ENCODE measurements around the gene NCK2. TPM values are rescaled to one million over a fixed set of nuclear protein-coding genes. Genes with fewer than 3 reads are reported as not detected.

Gene NCK2
- polyA plus RNA-seq, 1 experiment: 20.5 TPM

- CTCF ChIA-PET: interaction anchor here (0.5 kb wide), 1 partner anchor 11 kb away, joined by 3 read pairs; no protein-coding TSS in a partner anchor
Observed at GRCh38 chr2:105782646-105783045, 37.9 kb downstream of the NCK2 start.

GRCh38 chr2:105783151-105783738 is 38.5 kb downstream of the NCK2 start:
- no peak overlapping the region for H3K27ac ChIP-seq (ENCODE audit: low read depth, low read length)
- no peak for DNase-seq (ENCODE audit: low read depth, low spot score)
- POLR2A ChIA-PET: interaction anchor here (0.6 kb wide), 1 partner anchor 11 kb away, joined by 4 read pairs; no protein-coding TSS in a partner anchor
- no peak overlapping the region for H3K4me3 ChIP-seq (ENCODE audit: low read depth, low read length)
- H3K9me3 ChIP-seq (ENCODE audit: control insufficient read depth, insufficient read depth, low read length): no peaks in the 10 kb centered on the region; the same call in 1 of the 2 replicates
- CTCF ChIA-PET: interaction anchor here (0.5 kb wide), 1 partner anchor 10 kb away, joined by 3 read pairs; no protein-coding TSS in a partner anchor
- no peaks in the 10 kb centered on the region for H3K27me3 ChIP-seq (ENCODE audit: control insufficient read depth, insufficient read depth, low read length)
- no peak for TF ChIP-seq CTCF (IDR thresholded peaks at IDR 0.05; ENCODE audit: low read depth, low read length)

More at GRCh38 chr2:105782646-105783045, 37.9 kb downstream of the NCK2 start:
- no peak for TF ChIP-seq CTCF (IDR thresholded peaks at IDR 0.05; ENCODE audit: low read depth, low read length)
- H3K4me3 ChIP-seq (ENCODE audit: low read depth, low read length): no peak overlapping the region
- POLR2A ChIA-PET: interaction anchor here (0.6 kb wide), 1 partner anchor 10 kb away, joined by 4 read pairs; no protein-coding TSS in a partner anchor
- H3K27me3 ChIP-seq (ENCODE audit: control insufficient read depth, insufficient read depth, low read length): no peaks in the 10 kb centered on the region
- no peaks in the 10 kb centered on the region; the same call in 1 of the 2 replicates for H3K9me3 ChIP-seq (ENCODE audit: control insufficient read depth, insufficient read depth, low read length)
- H3K27ac ChIP-seq (ENCODE audit: low read depth, low read length): no peak overlapping the region
- no peak for DNase-seq (ENCODE audit: low read depth, low spot score)

- no peak overlapping the region for H3K27ac ChIP-seq (ENCODE audit: low read depth, low read length)
- no peaks in the 10 kb centered on the region for H3K27me3 ChIP-seq (ENCODE audit: control insufficient read depth, insufficient read depth, low read length)
- no peak for DNase-seq (ENCODE audit: low read depth, low spot score)
- H3K4me3 ChIP-seq (ENCODE audit: low read depth, low read length): no peak overlapping the region
- TF ChIP-seq CTCF (IDR thresholded peaks at IDR 0.05; ENCODE audit: low read depth, low read length): no peak
- CTCF ChIA-PET: no interaction called here
- POLR2A ChIA-PET: no interaction called here
- no peaks in the 10 kb centered on the region; the same call in 1 of the 2 replicates for H3K9me3 ChIP-seq (ENCODE audit: control insufficient read depth, insufficient read depth, low read length)
Observed at GRCh38 chr2:105783972-105784371, 39.3 kb downstream of the NCK2 start.

GRCh38 chr2:105784589-105784988 is 39.9 kb downstream of the NCK2 start:
- POLR2A ChIA-PET: no interaction called here
- Histone ChIP-seq H3K9me3 (ENCODE audit: control insufficient read depth, insufficient read depth, low read length) (no peaks in the 10 kb centered on the region; the same call in 1 of the 2 replicates), H3K4me3 (ENCODE audit: low read depth, low read length) (no peak overlapping the region), H3K27me3 (ENCODE audit: control insufficient read depth, insufficient read depth, low read length) (no peaks in the 10 kb centered on the region), H3K27ac (ENCODE audit: low read depth, low read length) (no peak overlapping the region)
- TF ChIP-seq CTCF (IDR thresholded peaks at IDR 0.05; ENCODE audit: low read depth, low read length): no peak
- CTCF ChIA-PET: no interaction called here
- no peak for DNase-seq (ENCODE audit: low read depth, low spot score)

GRCh38 chr2:105785095-105785847 is 40.6 kb downstream of the NCK2 start:
- Histone ChIP-seq H3K4me3 (ENCODE audit: low read depth, low read length) (no peak overlapping the region), H3K27ac (ENCODE audit: low read depth, low read length) (no peak overlapping the region), H3K9me3 (ENCODE audit: control insufficient read depth, insufficient read depth, low read length) (no peaks in the 10 kb centered on the region; the same call in 1 of the 2 replicates), H3K27me3 (ENCODE audit: control insufficient read depth, insufficient read depth, low read length) (no peaks in the 10 kb centered on the region)
- POLR2A ChIA-PET: no interaction called here
- TF ChIP-seq CTCF (IDR thresholded peaks at IDR 0.05; ENCODE audit: low read depth, low read length): no peak
- CTCF ChIA-PET: no interaction called here
- DNase-seq (ENCODE audit: low read depth, low spot score): no peak
